T follicular helper cell (primary cell): Measurements from ENCODE around the gene CDC20.
"Not testable (repeated sequence)": the region's sequence is repeated elsewhere in the genome, so short reads cannot be mapped to it uniquely, and the experiment has no call there.

ENCODE experiments used
- DNase-seq: peaks from one replicate; pipeline ENCODE4 v3.0.0-alpha.2; 2020; ENCODE audit warnings: low read depth

The CDC20 gene

DNA sequence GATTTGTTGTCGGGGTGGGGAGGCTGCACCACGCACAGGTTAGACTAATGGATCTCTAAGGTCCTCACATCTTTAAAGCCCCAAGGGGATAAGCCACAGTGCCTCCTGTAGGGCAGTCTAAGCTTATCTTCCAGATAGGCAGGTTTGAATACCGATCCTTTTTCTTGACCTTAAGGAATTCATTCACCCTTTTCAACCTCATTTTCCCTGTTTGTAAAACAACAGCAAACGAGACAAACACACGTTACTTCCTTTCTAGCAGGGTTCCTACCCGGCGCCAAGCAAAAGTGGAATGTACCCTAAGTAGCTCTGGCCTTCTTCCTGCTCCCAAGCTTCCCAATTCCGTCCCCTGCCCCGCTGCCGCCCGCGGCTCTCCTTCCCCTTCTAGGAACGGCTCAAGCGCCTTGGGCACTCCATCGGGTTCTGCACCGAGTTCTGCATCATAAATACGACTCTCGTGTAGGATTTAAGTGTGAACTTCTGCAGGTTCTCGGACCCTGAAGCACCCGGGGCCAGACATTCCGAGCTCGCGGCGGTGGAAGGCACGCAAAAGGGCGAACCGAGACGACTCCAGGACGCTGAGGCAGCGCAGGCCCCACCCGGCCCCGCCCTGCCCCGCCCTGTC is 548 bp upstream of the CDC20 start:
- no peak for DNase-seq

DNA sequence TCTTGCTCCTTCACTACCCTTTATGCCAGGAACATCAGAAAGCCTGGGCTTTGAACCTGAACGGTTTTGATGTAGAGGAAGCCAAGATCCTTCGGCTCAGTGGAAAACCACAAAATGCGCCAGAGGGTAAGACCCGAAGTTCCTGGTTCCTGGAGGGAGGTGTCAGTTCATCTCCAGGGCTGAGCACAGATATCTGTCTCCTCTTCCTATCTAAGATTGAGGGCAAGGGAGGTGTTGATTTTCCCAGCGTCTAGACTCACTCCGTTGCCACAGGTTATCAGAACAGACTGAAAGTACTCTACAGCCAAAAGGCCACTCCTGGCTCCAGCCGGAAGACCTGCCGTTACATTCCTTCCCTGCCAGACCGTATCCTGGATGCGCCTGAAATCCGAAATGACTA is 915 bp downstream of the CDC20 start:
- DNase-seq = no peak

DNA sequence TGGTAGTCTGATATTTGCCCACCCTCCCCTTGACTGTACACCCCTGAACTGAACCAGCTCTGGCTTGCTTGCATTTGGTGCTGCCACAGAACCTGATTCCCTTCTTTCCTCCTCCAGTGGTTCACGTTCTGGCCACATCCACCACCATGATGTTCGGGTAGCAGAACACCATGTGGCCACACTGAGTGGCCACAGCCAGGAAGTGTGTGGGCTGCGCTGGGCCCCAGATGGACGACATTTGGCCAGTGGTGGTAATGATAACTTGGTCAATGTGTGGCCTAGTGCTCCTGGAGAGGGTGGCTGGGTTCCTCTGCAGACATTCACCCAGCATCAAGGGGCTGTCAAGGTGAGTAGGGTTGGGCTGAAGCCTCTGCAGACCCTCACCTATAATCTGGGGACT is 1.8 kb downstream of the CDC20 start:
- no peak for DNase-seq

DNA sequence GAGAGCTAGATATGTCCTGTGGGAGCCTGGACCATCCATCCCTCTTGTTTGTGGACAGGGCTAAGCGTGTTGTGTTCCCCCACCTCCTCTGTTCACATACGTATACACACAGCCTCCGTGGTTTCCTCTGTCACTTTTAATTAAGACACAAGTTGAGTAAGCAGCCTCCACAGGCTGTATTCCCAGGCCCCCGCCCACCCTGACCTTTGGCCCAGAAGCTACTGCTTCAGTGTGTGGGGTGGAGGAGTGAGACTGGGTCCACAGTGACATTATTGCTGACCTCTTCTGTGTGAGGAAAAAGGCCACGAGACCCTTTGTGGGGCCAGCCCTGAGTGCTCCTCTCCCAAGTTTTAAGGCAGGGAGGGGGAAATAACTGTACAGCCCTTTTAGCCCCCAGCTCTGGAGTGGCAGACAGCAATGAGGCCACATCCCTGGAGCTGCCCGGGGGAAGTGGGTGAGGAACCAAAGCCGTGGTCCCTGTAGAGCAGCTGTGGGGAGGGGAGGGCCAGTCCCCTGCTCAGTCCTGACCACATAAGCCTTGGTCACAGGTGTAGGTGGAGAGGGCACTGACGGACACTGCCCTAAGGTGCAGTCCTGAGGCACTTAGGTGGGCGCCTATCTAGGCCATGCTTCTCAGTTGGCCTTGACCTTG is 4.6 kb downstream of the CDC20 start:
- no peak for DNase-seq

DNA sequence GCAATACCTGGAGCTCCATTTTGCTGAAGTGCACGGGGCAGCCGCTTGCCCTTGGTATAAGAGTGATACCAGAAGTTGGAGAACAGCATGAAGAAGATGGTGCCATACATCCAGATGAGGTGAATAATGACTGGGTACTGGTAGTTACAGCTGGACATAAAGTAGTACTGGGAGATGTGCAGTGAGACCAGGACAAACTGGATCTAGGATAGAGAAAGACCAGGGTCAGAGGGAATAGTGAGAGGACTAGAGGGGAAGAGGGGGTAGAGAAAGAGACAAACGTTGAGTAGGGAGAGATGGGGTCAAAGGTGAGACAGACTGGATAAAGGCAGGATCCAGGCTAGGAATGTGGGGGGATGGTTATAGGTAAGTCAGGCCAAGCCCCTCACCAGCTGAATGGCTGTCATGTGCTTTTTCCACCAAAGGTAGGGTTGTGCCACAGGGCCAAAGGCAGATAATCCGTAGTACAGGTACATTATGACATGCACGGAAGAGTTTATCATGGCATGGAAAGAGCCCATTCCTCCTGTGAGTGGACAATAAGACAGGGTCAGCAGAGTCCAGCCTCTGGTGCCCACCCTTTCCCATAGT is 5.2 kb downstream of the CDC20 start:
- DNase-seq = no peak

DNA sequence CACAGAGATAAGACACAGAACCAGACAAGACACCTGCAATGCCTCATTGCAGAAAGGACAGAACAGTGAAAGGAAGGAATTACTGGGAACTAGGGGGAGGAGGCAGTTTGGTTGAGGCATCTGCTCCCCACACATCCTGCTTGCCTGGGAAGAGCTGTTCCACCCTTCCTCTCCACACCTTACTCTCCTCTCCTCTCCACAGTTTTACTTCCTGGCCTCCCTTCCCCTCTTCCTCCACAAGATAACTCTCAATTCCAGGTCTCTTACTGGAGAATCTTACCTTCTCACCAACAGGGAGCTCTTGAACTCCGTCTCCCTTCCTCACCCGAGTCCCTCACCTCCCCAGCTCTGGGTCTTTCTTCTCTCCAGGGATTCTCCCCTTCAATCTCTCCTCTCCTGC is 6.9 kb downstream of the CDC20 start:
- DNase-seq = no peak

DNA sequence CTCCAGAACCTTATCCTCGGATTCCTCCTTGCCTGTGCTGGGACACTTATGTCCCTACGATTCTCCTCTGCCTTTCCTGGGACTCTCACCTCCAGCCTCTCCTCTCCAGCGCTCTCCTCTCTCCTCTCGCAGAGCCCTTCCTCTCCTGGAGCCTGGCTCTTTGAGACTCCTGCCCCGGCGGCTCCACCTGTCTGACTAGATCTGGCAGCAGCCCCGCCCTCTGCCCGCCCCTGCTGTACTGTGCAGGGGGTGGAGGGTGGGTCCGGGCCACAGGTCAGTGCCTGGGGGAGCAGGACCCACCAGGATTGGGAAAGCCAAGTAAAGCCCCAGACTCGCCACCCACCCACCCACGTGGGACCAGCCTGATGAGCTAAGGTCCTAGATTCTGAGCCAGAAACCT is 7.4 kb downstream of the CDC20 start:
- DNase-seq = no peak

DNA sequence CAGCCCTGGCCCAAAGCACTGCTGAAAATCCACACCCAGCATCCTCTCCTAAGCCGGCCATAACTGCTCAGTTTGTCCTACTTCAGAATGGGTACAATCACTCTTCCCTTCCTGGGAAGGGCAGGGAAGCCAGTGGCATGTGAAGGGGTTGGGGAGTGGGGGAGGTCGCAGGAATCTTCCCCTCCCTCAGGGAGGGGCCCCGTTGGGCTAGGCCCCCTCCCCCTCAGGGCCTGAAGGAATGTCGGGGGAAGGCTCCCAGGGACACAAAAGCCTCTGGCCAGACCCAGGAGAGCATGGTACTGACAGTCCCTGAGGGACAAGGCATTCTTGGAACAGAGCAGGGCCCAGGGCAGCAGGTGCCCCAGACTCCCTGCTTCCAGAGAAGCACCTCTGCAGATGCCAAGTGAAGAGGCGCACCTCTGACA is 7.8 kb downstream of the CDC20 start:
- DNase-seq = no peak

DNA sequence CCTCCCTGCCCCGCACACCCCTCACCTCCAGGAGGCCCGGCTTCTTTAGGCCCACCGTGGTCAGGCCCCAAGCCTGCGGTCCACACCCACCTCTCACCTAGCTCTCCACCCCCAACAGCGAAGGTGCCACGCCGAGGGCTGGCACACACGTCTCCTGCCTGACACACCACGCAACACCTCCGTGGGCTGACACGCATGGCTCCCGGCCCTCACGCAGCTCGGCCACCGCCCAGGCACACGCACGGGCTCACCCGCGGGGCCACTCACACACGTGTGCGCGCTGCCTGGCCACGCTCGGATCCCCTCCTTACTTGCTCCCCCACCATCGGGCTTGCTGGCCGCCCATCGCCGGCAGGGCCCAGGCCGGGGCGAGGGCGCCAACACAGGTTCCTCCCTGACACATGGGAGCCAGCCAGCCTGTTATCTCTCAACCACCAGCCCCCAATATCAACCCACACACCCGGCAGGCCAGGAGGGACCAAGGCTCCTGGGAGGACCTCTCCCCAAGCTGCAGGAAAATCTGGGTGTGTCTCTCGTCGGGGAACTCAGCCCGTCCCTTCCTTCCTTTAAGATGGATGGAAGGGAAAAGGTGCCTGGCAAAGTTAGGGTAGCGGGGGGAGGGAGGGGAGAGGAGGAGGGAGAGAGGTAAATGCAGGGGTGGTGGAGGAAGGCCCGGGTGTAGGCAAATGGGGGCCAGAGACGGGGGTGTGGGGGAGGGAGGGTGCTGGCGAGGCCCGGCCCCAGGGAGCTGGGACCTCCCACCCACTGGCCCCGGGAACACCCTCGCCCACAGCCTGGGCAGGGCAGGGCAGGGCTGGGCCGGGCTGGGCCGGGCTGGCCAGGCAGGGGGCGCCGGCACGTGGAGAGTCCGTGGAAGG is 8.5 kb downstream of the CDC20 start:
- no peak for DNase-seq

DNA sequence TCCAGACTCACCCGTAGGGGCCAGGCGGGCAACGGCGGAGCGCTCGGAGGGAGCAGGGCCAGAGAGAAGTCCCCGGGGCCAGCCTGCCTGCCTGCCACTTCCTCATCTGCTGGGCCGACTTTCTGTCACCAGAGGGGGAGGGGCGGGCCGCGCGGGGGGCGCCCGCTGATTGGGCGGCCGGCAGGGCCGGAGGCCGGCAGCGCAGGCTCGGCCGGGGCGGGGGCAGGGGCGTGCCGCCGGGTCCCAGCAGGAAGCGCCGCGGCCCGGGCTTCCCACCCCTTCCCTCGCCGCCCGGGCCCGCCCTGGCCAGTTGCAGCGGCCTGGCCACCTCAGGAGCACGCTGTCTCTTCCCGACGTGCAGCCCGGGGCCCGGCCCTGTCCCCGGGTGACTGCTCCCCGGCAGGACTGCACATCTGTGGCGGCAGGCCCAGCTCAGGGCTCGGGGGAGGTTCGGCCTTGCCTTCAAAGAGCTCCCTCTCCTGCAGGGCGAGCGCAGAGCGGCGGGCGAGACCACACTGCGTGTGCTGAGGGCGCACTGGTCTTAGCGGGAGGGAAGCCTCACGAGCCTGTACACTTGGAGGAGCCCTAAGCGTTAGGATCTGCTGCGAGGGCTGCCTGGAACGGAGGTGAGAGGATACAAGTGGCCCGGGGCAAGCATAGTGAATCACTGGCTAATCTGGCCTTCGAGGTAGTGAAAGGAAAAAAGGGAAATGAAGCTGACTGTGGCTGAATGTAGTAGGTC is 9.3 kb downstream of the CDC20 start, which contains the start of gene ELOVL1:
TSS of gene ELOVL1 (minus strand) at position 108 of the 742 bp plus-strand sequence. CDS start 2,402 bp downstream, outside the sequence.
- peak; percentile 56 for DNase-seq

DNA sequence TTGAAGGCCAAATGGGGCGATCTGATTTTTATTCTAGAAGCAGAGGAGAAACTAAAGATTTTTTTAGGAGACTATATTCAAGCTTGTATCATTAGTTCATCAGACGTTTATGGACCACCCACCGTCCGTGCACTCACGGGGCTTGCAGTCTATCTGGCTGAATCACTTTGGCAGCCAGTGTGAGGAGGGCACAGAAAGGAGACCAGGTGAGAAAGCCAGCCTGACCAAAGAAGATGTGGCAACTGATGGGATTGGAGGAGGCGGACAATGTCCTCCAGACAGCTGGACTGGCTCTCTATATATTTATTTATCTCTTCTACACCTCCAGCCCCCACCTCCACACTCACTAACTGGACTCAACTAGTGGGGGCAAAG is 9.9 kb downstream of the CDC20 start:
- DNase-seq = no peak

DNA sequence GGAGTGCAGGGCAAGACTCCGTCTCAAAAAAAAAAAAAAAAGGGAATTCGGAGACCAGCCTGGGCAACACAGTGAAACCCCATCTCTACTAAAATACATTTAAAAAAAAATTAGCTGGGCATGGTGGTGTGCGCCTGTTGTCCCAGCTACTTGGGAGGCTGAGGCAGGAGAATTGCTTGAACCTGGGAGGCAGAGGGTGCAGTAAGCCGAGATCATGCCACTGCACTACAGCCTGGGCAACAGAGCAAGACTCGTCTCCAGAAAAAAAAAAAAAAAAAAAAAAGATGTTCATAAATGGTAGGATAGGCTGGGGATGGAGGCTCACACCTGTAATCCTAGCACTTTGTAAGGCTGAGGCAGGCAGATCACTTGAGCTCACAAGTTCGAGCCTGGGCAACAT is 11.0 kb downstream of the CDC20 start:
- not testable (repeated sequence) for DNase-seq

DNA sequence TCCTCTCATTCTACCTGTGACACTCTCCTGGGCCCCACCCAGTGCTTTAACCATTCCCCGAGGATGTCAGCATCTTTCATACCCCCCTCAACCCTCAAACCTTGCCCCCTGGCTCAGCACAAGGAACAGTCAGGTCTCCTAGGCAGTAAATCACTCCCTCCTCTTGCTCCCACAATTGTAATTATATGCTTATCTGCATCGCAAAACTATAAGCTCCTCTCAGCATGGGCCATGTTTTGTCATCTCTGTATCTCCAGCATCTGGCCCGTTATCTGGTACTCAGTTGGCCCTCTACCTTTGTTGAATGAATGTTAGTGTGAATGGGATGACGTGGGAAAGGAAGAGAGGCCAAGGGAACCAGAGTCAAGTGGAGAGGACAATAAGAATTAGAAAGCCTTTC is 11.8 kb downstream of the CDC20 start:
- DNase-seq = no peak

DNA sequence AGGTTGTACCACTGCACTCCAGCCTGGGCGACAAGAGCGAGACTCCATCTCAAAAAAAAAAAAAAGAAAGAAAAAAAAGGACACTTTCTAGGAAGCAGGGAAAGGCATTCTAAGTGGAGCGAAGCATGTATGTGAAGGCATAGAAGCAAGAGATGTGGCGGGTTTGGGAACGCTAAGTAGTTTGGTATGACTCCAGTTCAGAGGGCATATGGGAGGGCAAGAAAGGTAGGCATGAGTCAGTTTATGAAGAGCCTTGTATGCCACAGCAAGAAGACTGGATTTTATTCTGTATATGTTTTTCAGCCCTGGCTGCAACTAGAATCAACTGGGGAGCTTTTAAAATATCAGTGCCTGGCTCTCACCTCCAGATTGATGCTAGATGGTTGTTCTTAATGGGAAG is 13.4 kb downstream of the CDC20 start:
- DNase-seq = no peak

DNA sequence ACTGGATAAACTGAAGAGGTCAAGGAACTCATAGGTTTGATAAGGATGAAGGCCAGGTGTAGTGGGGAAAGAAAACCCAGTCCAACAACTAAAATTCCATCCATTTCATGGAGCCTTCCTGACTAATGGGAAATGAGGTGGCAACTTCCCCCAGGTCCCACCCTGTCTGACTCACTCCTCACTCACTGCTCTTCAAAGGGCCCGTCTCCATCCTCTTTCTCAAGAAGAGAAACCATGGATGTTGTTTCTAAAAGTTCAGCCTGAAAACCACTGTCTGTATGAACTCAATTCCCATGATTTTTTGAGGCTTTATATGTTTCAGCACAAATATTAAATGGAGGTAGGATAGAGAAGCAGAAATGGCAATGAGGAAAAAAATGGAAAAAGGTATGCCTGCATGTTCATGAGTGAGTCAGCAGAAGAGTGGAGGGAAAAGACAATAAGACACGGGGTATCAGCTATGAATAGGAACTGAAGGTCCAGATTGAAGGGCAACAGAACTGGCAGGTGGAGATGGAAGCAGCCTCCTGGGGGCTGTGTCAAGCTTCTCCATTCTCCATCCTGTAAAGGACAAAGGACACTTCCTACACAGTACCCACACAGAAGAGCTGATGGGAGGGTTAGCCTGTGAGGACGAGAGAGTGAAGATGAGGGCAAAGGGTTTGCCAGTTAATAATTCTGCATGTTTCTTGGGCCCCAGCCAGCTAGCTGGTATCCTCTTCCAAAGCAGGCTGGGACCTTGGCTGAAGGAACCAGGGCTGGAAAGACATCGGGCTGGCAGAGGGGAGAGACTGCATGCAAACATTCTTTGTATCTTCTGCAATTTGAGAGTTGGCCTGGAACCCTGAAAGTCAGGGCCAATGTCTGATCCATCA is 14.5 kb downstream of the CDC20 start:
- no peak for DNase-seq

DNA sequence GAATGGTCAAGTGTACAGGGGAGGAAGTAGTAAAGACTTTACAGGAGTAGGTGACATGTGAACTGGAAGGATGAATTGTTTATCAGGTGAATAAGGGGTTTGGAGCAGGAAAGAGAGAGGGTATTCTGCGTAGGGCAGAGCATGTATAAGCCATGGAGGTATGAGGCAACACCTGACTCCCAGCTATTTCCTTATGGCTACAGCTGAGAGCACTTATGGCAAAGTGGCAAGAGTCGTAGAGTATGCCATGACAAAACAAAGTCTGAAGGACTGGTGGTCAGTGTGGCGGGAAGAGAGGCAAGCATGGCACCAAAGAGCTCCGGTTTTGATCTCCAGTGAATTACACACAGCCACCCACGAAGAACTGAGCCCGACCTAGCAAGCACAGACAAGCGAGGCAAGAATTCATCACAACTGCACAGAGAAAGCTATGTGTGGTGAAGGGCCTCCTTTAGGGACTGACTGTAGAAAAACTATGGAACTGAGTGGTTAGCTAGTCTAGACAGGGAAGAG is 18.0 kb downstream of the CDC20 start:
- no peak for DNase-seq

DNA sequence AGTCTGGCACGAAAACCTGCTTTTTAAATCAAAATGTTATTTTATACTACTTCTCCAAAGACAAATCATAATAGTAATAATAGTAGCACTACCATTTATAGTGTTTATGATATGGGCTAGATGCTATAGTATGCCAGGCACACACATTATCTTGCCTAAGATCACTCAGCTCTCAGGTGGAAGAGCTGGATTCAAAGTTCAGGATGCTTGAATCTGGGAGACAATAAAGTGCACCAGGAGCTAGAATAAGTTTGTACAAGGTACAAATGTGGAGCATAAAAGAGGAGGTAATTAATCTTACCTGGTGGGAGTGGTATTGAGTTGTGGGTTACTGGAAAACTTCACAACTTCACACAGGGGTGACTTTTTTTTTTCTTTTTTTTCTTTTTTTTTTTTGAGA is 19.1 kb downstream of the CDC20 start:
- DNase-seq = no peak

DNA sequence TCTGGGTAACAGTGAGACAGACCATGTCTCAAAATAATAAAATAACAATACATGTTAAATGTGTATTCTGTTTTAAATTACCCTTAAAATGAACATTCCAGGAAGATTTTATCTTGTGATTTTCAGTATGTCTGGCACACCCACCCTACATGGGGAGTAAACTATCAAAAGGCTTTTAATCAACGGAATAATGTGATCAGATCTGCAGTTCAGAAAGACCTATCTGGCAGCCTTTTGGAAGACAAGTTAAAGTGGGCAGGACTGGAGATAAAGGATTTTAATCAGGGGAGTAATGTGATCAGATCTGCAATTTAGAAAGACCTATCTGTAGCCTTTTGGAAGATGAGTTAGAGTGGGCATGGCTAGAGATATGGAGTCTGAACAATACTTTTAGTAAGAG is 20.7 kb downstream of the CDC20 start:
- DNase-seq = no peak

DNA sequence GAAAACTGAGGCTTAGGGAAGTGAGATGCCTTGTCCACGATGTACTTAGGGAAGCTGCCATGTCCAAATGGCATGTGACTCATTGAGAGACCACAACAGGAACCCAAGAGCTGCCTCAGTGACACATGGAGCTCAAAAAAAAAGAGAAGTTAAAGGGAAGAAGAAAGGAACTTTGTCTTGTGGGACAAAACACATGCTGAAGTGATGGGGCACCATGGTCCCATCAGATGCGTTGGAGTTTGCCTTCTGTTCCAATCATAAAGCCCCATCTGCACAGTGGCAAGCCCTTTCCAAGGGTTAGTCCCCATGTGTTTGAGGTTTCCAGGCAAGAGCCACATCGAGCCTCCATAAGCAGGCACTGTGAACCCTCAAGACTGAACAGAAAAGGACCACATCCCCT is 22.8 kb downstream of the CDC20 start:
- no peak for DNase-seq

DNA sequence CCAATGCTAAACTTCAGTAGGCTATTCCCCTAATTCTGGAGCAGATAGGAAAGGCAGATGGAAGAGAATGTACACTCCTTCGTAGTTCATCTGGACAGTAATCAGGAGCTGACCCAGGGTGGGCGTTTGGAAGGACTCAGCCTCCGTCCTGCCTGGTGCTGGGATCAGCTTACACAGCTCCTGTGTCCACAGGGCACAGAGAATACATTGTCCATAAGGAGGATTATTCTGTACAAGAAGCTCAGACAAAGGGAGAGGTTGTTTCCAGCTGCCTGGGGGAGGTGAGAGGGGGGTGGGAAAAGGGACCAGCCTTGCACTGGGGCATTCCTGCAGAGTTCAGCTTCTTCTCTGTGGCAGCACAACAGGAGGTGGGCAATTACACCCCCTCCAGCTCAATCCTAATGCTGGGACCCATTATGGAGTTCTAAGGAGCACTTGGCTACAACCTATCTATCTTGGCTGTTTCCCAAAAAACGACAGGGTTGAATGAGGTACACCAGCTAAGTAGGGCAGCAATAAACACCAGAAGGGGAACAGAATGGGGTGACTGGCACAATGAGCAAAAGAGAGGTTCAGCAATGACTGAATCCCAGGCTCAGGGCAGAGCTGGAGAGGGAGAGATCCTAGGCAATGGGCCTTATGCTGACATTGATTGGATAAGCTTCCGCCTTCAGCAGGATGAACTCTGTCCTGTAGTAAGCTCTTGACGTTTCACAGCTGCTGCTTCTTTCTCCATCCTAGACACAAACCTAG is 23.4 kb downstream of the CDC20 start:
- DNase-seq = no peak
